H1 (cell line): ENCODE results near the gene NEUROD1. TPM values are rescaled to one million over a fixed set of nuclear protein-coding genes. Genes with fewer than 3 reads are reported as not detected.

Experiments
- CTCF ChIA-PET: fragments of 300-600 bp; sonication (Branson Sonifier 250); formaldehyde crosslinking; loops from one replicate; lab custom pipeline; 2021; ENCODE audit not compliant: partially characterized antibody; lab: Charles Lee
- POLR2A ChIA-PET: fragments of 300-600 bp; sonication (Branson Sonifier 250); formaldehyde crosslinking; loops from one replicate; lab custom pipeline; 2021; ENCODE audit warnings: inconsistent platforms; ENCODE audit not compliant: partially characterized antibody; lab: Charles Lee
- DNase-seq, 2 experiments: peaks; one replicate each; pipeline versions ENCODE4 v3.0.0 to v3.0.0-alpha.2; 2010 to 2022; ENCODE audit warnings: low spot score in 2 of 2, low read depth in 1 of 2, mixed read lengths in 1 of 2
- FAIRE-seq: peaks from 2 replicates; lab custom pipeline; 2011; peaks lifted over from hg19 to GRCh38; lab: Jason Lieb, UNC
- H2AFZ ChIP-seq: 2 replicates; pipeline ENCODE4 v1.8.1; 2012; ENCODE audit warnings: low read length, inconsistent platforms
- H2AK5ac ChIP-seq: 2 replicates; pipeline ENCODE4 v1.6.1; 2013; ENCODE audit warnings: low read depth, low read length
- H2BK120ac ChIP-seq: replicated peaks from 2 replicates; pipeline ENCODE3; 2013; ENCODE audit warnings: low read depth, low read length, inconsistent platforms
- H2BK12ac ChIP-seq: 2 replicates; pipeline ENCODE4 v1.6.1; 2013; ENCODE audit warnings: low read depth, low read length
- H2BK15ac ChIP-seq: 2 replicates; pipeline ENCODE4 v1.6.1; 2013; ENCODE audit warnings: low read length
- H2BK20ac ChIP-seq: 2 replicates; pipeline ENCODE4 v1.6.1; 2013; ENCODE audit warnings: low read length
- H2BK5ac ChIP-seq: 2 replicates; pipeline ENCODE4 v1.6.1; 2013; ENCODE audit warnings: low read depth, low read length
- H3K14ac ChIP-seq: 2 replicates; pipeline ENCODE4 v1.6.1; 2013; ENCODE audit warnings: inconsistent platforms; ENCODE audit not compliant: insufficient read length
- H3K18ac ChIP-seq: 2 replicates; pipeline ENCODE4 v1.6.1; 2013; ENCODE audit warnings: low read length; ENCODE audit errors: extremely low read depth
- H3K23ac ChIP-seq: 2 replicates; pipeline ENCODE4 v1.6.1; 2013; ENCODE audit warnings: inconsistent platforms; ENCODE audit not compliant: insufficient read length
- H3K23me2 ChIP-seq: 2 replicates; pipeline ENCODE4 v1.6.1; 2013; ENCODE audit warnings: low read depth, low read length
- H3K27ac ChIP-seq: 2 replicates; pipeline ENCODE4 v1.6.1; 2011; ENCODE audit warnings: low read depth, low read length, inconsistent platforms
- H3K27me3 ChIP-seq, 4 experiments: replicated peaks in 1 of 4; 1 replicate in 1 of 4; 2 replicates in 3 of 4; pipeline versions ENCODE4 v1.6.1 to v1.8.1; 2011 to 2013; ENCODE audit warnings: low read length in 3 of 4, mild to moderate bottlenecking in 3 of 4, inconsistent platforms in 2 of 4, mixed read lengths in 2 of 4, moderate library complexity in 1 of 4; ENCODE audit not compliant: control insufficient read depth in 3 of 4, insufficient read depth in 3 of 4; ENCODE audit errors: extremely low read depth in 1 of 4
- H3K36me3 ChIP-seq, 4 experiments: 2 replicates each; pipeline versions ENCODE4 v1.6.1 to v1.8.1; 2011 to 2013; ENCODE audit warnings: mild to moderate bottlenecking in 4 of 4, low read length in 3 of 4, moderate library complexity in 2 of 4, control low read depth in 1 of 4, inconsistent platforms in 1 of 4; ENCODE audit not compliant: insufficient read depth in 4 of 4, control insufficient read depth in 2 of 4
- H3K4ac ChIP-seq: replicated peaks from 2 replicates; pipeline ENCODE3; 2013; ENCODE audit warnings: low read length, low read depth, mixed read lengths, inconsistent platforms; ENCODE audit not compliant: insufficient read length
- H3K4me1 ChIP-seq, 4 experiments: replicated peaks in 1 of 4; 1 replicate in 1 of 4; 2 replicates in 3 of 4; pipeline versions ENCODE4 v1.6.1 to v1.8.1; 2011 to 2013; ENCODE audit warnings: low read length in 3 of 4, inconsistent platforms in 2 of 4, mixed read lengths in 1 of 4; ENCODE audit not compliant: insufficient read depth in 4 of 4, control insufficient read depth in 3 of 4
- H3K4me2 ChIP-seq, 2 experiments: 2 replicates each; pipeline versions ENCODE4 v1.6.1 to v1.8.1; 2011 to 2013; ENCODE audit warnings: low read depth in 2 of 2, low read length in 2 of 2, control low read depth in 1 of 2, inconsistent platforms in 1 of 2, mild to moderate bottlenecking in 1 of 2; ENCODE audit not compliant: insufficient read depth in 1 of 2
- H3K4me3 ChIP-seq, 4 experiments: fragments of 200-600, 300-600 bp in 1 of 4; sonication (generic), shearing (Covaris generic), sonication (Bioruptor Twin) in 1 of 4; 2 replicates each; pipeline versions ENCODE4 v1.5.1 to v1.8.1; 2011 to 2016; ENCODE audit warnings: low read length in 4 of 4, low read depth in 3 of 4, control low read depth in 2 of 4, inconsistent platforms in 2 of 4, mild to moderate bottlenecking in 2 of 4, mixed read lengths in 1 of 4, moderate library complexity in 1 of 4; ENCODE audit not compliant: insufficient read depth in 2 of 4; ENCODE audit errors: extremely low read depth in 1 of 4
- H3K56ac ChIP-seq: replicated peaks from 2 replicates; pipeline ENCODE3; 2013; ENCODE audit warnings: low read depth, mild to moderate bottlenecking, mixed read lengths, low read length, inconsistent platforms; ENCODE audit not compliant: insufficient read length
- H3K79me1 ChIP-seq: 2 replicates; pipeline ENCODE4 v1.6.1; 2013; ENCODE audit warnings: low read depth, low read length, control low read depth
- H3K79me2 ChIP-seq, 2 experiments: 2 replicates each; pipeline versions ENCODE4 v1.6.1 to v1.8.1; 2012 to 2013; ENCODE audit warnings: low read length in 2 of 2, mild to moderate bottlenecking in 2 of 2, inconsistent platforms in 1 of 2; ENCODE audit not compliant: insufficient read depth in 2 of 2, control insufficient read depth in 1 of 2
- H3K9ac ChIP-seq, 4 experiments: replicated peaks in 1 of 4; 1 replicate in 1 of 4; 2 replicates in 3 of 4; pipeline versions ENCODE4 v1.6.1 to v1.8.1; 2011 to 2013; ENCODE audit warnings: low read depth in 3 of 4, low read length in 3 of 4, control low read depth in 2 of 4, mild to moderate bottlenecking in 2 of 4, moderate library complexity in 2 of 4, inconsistent platforms in 1 of 4; ENCODE audit errors: extremely low read depth in 1 of 4
- H3K9me3 ChIP-seq, 2 experiments: 2 replicates each; pipeline versions ENCODE4 v1.6.1 to v1.8.1; 2012 to 2013; ENCODE audit warnings: mild to moderate bottlenecking in 2 of 2, moderate library complexity in 2 of 2, control low read depth in 1 of 2, inconsistent platforms in 1 of 2, low read depth in 1 of 2, low read length in 1 of 2, mixed read lengths in 1 of 2; ENCODE audit not compliant: insufficient read depth in 2 of 2
- H4K20me1 ChIP-seq, 2 experiments: replicated peaks in 1 of 2; 2 replicates each; pipeline versions ENCODE3 to v1.8.1; 2011 to 2013; ENCODE audit warnings: inconsistent platforms in 2 of 2, low read length in 2 of 2, mild to moderate bottlenecking in 1 of 2; ENCODE audit not compliant: insufficient read depth in 2 of 2, control insufficient read depth in 1 of 2
- H4K5ac ChIP-seq: 2 replicates; pipeline ENCODE4 v1.6.1; 2013; ENCODE audit warnings: low read length, low read depth, mixed read lengths, inconsistent platforms; ENCODE audit not compliant: insufficient read length
- H4K8ac ChIP-seq: 2 replicates; pipeline ENCODE4 v1.8.0; 2013; ENCODE audit warnings: mild to moderate bottlenecking, moderate library complexity, low read length, inconsistent platforms; ENCODE audit not compliant: insufficient read depth; ENCODE audit errors: extremely low read depth
- H4K91ac ChIP-seq: replicated peaks from 2 replicates; pipeline ENCODE3; 2013; ENCODE audit warnings: low read length, mixed read lengths, inconsistent platforms; ENCODE audit not compliant: insufficient read length
- CBX8 ChIP-seq: fragments of 300-800, 300-1000 bp; sonication (generic); IDR thresholded peaks from 2 replicates; pipeline ENCODE4 v1.7.1; 2016; ENCODE audit warnings: low read depth, low read length, borderline replicate concordance
- CHD2 ChIP-seq: IDR thresholded peaks from 2 replicates; pipeline ENCODE4 v1.6.1; 2012; ENCODE audit warnings: low read length, improper control_type of control experiment
- E2F6 ChIP-seq: IDR thresholded peaks from 2 replicates; pipeline ENCODE4 v1.6.1; 2012; ENCODE audit warnings: inconsistent platforms
- EGR1 ChIP-seq: IDR thresholded peaks from 2 replicates; pipeline ENCODE4 v1.6.1; 2011; ENCODE audit warnings: low read depth, low read length, borderline replicate concordance
- KDM5A ChIP-seq: fragments of 200-600 bp; IDR thresholded peaks from 2 replicates; pipeline ENCODE4 v1.7.1; 2012; ENCODE audit warnings: mild to moderate bottlenecking, low read length, inconsistent platforms, mixed read lengths
- MAFK ChIP-seq: IDR thresholded peaks from 2 replicates; pipeline ENCODE4 v1.6.1; 2012; ENCODE audit warnings: low read depth, mild to moderate bottlenecking, improper control_type of control experiment, low read length
- MAX ChIP-seq: IDR thresholded peaks from 2 replicates; pipeline ENCODE4 v1.6.1; 2012; ENCODE audit warnings: inconsistent platforms
- POLR2A ChIP-seq, 2 experiments: IDR thresholded peaks; 1 replicate in 1 of 2; 2 replicates in 1 of 2; pipeline ENCODE4 v1.6.1; 2011; ENCODE audit warnings: low read depth in 2 of 2, low read length in 2 of 2, mild to moderate bottlenecking in 2 of 2; ENCODE audit errors: control extremely low read depth in 1 of 2
- POU5F1 ChIP-seq: IDR thresholded peaks from 2 replicates; pipeline ENCODE4 v1.6.1; 2011; ENCODE audit warnings: low read depth, mild to moderate bottlenecking, low read length, moderate library complexity
- SIX5 ChIP-seq: IDR thresholded peaks from 2 replicates; pipeline ENCODE4 v1.6.1; 2011; ENCODE audit warnings: mild to moderate bottlenecking, low read depth, low read length
- SP4 ChIP-seq: IDR thresholded peaks from 2 replicates; pipeline ENCODE4 v1.6.1; 2012; ENCODE audit warnings: low read length, inconsistent platforms
- TAF1 ChIP-seq: IDR thresholded peaks from 2 replicates; pipeline ENCODE4 v1.6.1; 2011; ENCODE audit warnings: mild to moderate bottlenecking, low read depth, low read length
- TCF12 ChIP-seq: IDR thresholded peaks from 2 replicates; pipeline ENCODE4 v1.6.1; 2011; ENCODE audit warnings: low read depth, mild to moderate bottlenecking, low read length
- USF2 ChIP-seq: IDR thresholded peaks from 2 replicates; pipeline ENCODE4 v1.6.1; 2011; ENCODE audit warnings: low read length, improper control_type of control experiment
- WGBS, 2 experiments: shearing (Covaris generic) in 1 of 2; methylation state at CpG; one replicate each; pipeline versions ENCODE4 v1.1.6 to v1.1.7; 2013 to 2015; ENCODE audit warnings: low lambda C conversion rate in 2 of 2, mixed read lengths in 2 of 2, inconsistent platforms in 1 of 2, low coverage in 1 of 2, missing lambda C conversion rate in 1 of 2; ENCODE audit not compliant: insufficient replicate concordance in 2 of 2, insufficient coverage in 1 of 2, insufficient read length in 1 of 2; ENCODE audit errors: extremely low coverage in 1 of 2, missing lambda C conversion rate in 1 of 2; 5-methylcytosine and 5-hydroxymethylcytosine counted together
- polyA plus RNA-seq, 7 experiments: library from polyadenylated mRNA; depleted of rRNA in 3 of 7; stranded (reverse) in 5 of 7; unstranded in 2 of 7; fragments of >200 nt in 5 of 7; fragments of 200-250 nt in 2 of 7; gene quantifications; 1 replicate in 5 of 7; 2 replicates in 1 of 7; 4 replicates in 1 of 7; pipeline versions ENCODE4 v1.2.1 to v1.2.3, GENCODE V29; 2011 to 2013; ENCODE audit warnings: missing spikeins in 2 of 7, mixed read lengths in 2 of 7
- total RNA-seq: library from RNA; stranded (reverse); fragmentation: NEBNext Ultra II Directional; extraction: Animal tissue kit (Norgen Biotek cat#: 25700); gene quantifications from 2 replicates; pipeline ENCODE4 v1.2.1, GENCODE V29; 2021

The NEUROD1 gene
- total and polyA plus RNA-seq, 2 of the 8 experiments (the other 6 are each of a cell fraction or from before 2014, with no cell fraction given): 0.08 TPM; not detected in 1

- Histone ChIP-seq H3K9ac (no peak overlapping the region), H3K23ac (no peak overlapping the region), H3K9me3 (no peaks in the 10 kb centered on the region), H3K4ac (no peak overlapping the region), H3K23me2 (no peaks in the 10 kb centered on the region), H3K79me2 (no peaks in the 10 kb centered on the region), H2BK15ac (no peak overlapping the region), H3K36me3 (no peaks in the 10 kb centered on the region), H3K4me3 (no peak overlapping the region), H3K18ac (no peak overlapping the region), H3K27me3 (no peaks in the 10 kb centered on the region), H2AK5ac (no peak overlapping the region), H2BK20ac (no peak overlapping the region), H4K8ac (no peak overlapping the region), H4K91ac (no peak overlapping the region), H3K56ac (no peak overlapping the region), H4K5ac (no peak overlapping the region), H3K14ac (no peak overlapping the region), H3K27ac (no peak overlapping the region), H3K4me1 (no peaks in the 10 kb centered on the region), H2BK120ac (no peak overlapping the region), H3K79me1 (no peaks in the 10 kb centered on the region), H2AFZ (no peak overlapping the region), H2BK5ac (no peak overlapping the region), H2BK12ac (no peak overlapping the region), H3K4me2 (no peak overlapping the region), H4K20me1 (no peaks in the 10 kb centered on the region)
- POLR2A ChIA-PET: no interaction called here
- WGBS, 2 experiments: 100% methylated on average over 1 of the region's 1 CpG; no CpG with 5 or more reads in 1 of the 2 experiments
- FAIRE-seq: no peak
- TF ChIP-seq CHD2 (no peak), SP4 (no peak), E2F6 (no peak), EGR1 (no peak), TAF1 (no peak), POLR2A (IDR thresholded peaks at IDR 0.05; ENCODE audit: control extremely low read depth in 1 of 2, low read depth in 2 of 2, low read length in 2 of 2) (no peak), MAFK (no peak), MAX (no peak), KDM5A (no peak), SIX5 (no peak), USF2 (no peak), POU5F1 (no peak), CBX8 (no peak), TCF12 (no peak)
- no peak for DNase-seq
- CTCF ChIA-PET: interaction anchor here (0.8 to 2.2 kb wide), 8 partner anchors 9 to 189 kb away, joined by 3 to 7 read pairs (median 3); partner anchors contain the start of genes CERKL and ITGA4
Measured at GRCh38 chr2:181646415-181646987, 33.8 kb downstream of the NEUROD1 start.
